ENCODE measurements around the gene TMEM179.

TMEM179 gene

GRCh38 chr14:104600805-104601204 is 3.8 kb downstream of the TMEM179 start:
- H4K20me1 ChIP-seq (ENCODE audit: control insufficient read depth, insufficient read depth, low read depth, low read length), result no peaks in the 10 kb centered on the region
- no peak overlapping the region for H3K4me3 ChIP-seq (ENCODE audit: low read length)
- no peaks in the 10 kb centered on the region for H3K36me3 ChIP-seq (ENCODE audit: control insufficient read depth, low read length)
- H3K9me2 ChIP-seq (replicated peaks; ENCODE audit: control insufficient read depth, low read length), result no peaks in the 10 kb centered on the region
- no peaks in the 10 kb centered on the region for H3K4me1 ChIP-seq (ENCODE audit: control insufficient read depth, low read length)
- H3K9me3 ChIP-seq (ENCODE audit: control insufficient read depth, insufficient read depth, low read length), result no peaks in the 10 kb centered on the region
- H3K27ac ChIP-seq (ENCODE audit: low read depth, low read length), result no peak overlapping the region
- H3K27me3 ChIP-seq (ENCODE audit: control insufficient read depth, low read length), result no peaks in the 10 kb centered on the region
- H3F3A ChIP-seq (ENCODE audit: control insufficient read depth, insufficient read depth), result no peaks in the 10 kb centered on the region
- H3K4me2 ChIP-seq (ENCODE audit: low read length), result no peak overlapping the region
- H3K79me2 ChIP-seq (ENCODE audit: control insufficient read depth, low read length), result no peaks in the 10 kb centered on the region
- TF ChIP-seq EZH2phosphoT487 (IDR thresholded peaks at IDR 0.05; ENCODE audit: borderline replicate concordance, low read length), result no peak
- TF ChIP-seq, protein P1, sequence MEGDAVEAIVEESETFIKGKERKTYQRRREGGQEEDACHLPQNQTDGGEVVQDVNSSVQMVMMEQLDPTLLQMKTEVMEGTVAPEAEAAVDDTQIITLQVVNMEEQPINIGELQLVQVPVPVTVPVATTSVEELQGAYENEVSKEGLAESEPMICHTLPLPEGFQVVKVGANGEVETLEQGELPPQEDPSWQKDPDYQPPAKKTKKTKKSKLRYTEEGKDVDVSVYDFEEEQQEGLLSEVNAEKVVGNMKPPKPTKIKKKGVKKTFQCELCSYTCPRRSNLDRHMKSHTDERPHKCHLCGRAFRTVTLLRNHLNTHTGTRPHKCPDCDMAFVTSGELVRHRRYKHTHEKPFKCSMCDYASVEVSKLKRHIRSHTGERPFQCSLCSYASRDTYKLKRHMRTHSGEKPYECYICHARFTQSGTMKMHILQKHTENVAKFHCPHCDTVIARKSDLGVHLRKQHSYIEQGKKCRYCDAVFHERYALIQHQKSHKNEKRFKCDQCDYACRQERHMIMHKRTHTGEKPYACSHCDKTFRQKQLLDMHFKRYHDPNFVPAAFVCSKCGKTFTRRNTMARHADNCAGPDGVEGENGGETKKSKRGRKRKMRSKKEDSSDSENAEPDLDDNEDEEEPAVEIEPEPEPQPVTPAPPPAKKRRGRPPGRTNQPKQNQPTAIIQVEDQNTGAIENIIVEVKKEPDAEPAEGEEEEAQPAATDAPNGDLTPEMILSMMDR (IDR thresholded peaks at IDR 0.05; ENCODE audit: low read depth, low read length, poor library complexity, severe bottlenecking), result no peak

GRCh38 chr14:104600141-104600643 is 4.4 kb downstream of the TMEM179 start:
- Histone ChIP-seq H4K20me1 (ENCODE audit: control insufficient read depth, insufficient read depth, low read depth, low read length) (no peaks in the 10 kb centered on the region), H3K79me2 (ENCODE audit: control insufficient read depth, low read length) (no peaks in the 10 kb centered on the region), H3K4me2 (ENCODE audit: low read length) (no peak overlapping the region), H3K27me3 (ENCODE audit: control insufficient read depth, low read length) (no peaks in the 10 kb centered on the region), H3K27ac (ENCODE audit: low read depth, low read length) (no peak overlapping the region), H3F3A (ENCODE audit: control insufficient read depth, insufficient read depth) (no peaks in the 10 kb centered on the region), H3K4me1 (ENCODE audit: control insufficient read depth, low read length) (no peaks in the 10 kb centered on the region), H3K9me3 (ENCODE audit: control insufficient read depth, insufficient read depth, low read length) (no peaks in the 10 kb centered on the region), H3K9me2 (replicated peaks; ENCODE audit: control insufficient read depth, low read length) (no peaks in the 10 kb centered on the region), H3K36me3 (ENCODE audit: control insufficient read depth, low read length) (no peaks in the 10 kb centered on the region), H3K4me3 (ENCODE audit: low read length) (no peak overlapping the region)
- no peak for TF ChIP-seq EZH2phosphoT487 (IDR thresholded peaks at IDR 0.05; ENCODE audit: borderline replicate concordance, low read length)
- TF ChIP-seq, protein P1 (IDR thresholded peaks at IDR 0.05; ENCODE audit: low read depth, low read length, poor library complexity, severe bottlenecking), result no peak

GRCh38 chr14:104599446-104599845 is 5.1 kb downstream of the TMEM179 start:
- Histone ChIP-seq H3K27ac (ENCODE audit: low read depth, low read length) (no peak overlapping the region), H3F3A (ENCODE audit: control insufficient read depth, insufficient read depth) (no peaks in the 10 kb centered on the region), H3K9me3 (ENCODE audit: control insufficient read depth, insufficient read depth, low read length) (no peaks in the 10 kb centered on the region), H3K4me1 (ENCODE audit: control insufficient read depth, low read length) (no peaks in the 10 kb centered on the region), H4K20me1 (ENCODE audit: control insufficient read depth, insufficient read depth, low read depth, low read length) (no peaks in the 10 kb centered on the region), H3K4me3 (ENCODE audit: low read length) (no peak overlapping the region), H3K4me2 (ENCODE audit: low read length) (no peak overlapping the region), H3K27me3 (ENCODE audit: control insufficient read depth, low read length) (no peaks in the 10 kb centered on the region), H3K9me2 (replicated peaks; ENCODE audit: control insufficient read depth, low read length) (no peaks in the 10 kb centered on the region), H3K79me2 (ENCODE audit: control insufficient read depth, low read length) (no peaks in the 10 kb centered on the region), H3K36me3 (ENCODE audit: control insufficient read depth, low read length) (no peaks in the 10 kb centered on the region)
- TF ChIP-seq, protein P1 (IDR thresholded peaks at IDR 0.05; ENCODE audit: low read depth, low read length, poor library complexity, severe bottlenecking), result no peak
- no peak for TF ChIP-seq EZH2phosphoT487 (IDR thresholded peaks at IDR 0.05; ENCODE audit: borderline replicate concordance, low read length)

Data from DOHH2 (cell line).